NCI-H1048 (cell line): Measurements from ENCODE around the gene RAPGEF6.
"Not testable (repeated sequence)": the region's sequence is repeated elsewhere in the genome, so short reads cannot be mapped to it uniquely, and the experiment has no call there.

Experiments
- DNase-seq: peaks from one replicate; lab custom pipeline; 2025; lab: John Stamatoyannopoulos, UW

Gene RAPGEF6

DNA sequence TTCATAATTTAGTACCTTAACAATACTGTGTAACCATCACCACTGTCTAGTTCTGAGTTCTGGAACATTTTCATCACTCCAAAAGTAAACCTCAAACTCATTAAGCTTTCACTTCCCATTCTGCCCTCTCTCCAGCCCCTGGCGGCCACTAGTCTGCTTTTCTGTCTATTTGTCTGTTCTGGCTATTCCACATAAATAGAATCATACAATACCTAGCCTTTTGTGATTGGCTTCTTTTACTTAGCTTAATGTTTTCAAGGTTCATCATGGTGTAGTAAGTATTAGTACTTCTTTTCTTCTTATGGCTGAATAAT, 138.7 kb downstream of the RAPGEF6 start:
- no peak for DNase-seq

DNA sequence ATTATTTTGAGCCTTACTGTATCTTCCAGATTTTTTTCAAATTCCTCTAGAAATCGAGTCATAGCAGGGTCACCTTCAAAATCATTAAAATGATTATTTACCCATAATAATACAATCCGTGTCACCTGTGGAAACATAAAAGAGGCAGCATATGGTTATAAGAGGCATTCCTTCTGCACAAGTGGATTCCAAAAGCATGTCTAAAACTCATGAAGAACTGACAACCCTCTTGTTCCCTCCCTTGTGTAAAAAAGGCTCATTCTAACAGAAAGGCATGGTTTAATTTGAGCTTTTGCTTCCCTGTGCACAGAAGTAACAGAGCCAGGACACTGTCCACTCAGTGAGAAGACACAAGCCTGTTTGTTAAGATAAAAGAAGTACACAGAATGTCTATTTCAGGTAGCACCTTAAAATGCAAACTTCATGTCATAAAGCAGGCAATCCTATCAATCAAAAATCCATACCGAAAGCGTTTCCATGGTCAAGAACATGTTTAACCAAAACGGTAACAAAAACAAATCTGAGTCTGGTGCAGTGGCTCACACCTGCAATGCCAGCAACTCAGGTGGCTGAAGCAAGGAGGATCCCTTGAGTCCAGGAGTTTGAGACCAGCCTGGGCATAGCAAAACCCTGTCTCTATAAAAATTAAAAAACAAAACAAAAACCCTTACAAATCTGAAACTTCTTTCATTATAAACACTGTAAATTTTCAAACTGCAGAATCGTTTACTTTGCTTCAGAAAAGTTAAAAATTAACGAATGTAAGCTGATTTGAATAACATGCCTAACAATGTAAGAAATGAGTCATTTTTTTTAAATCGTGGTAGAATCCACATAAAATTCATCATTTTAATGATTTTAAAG, 139.3 kb downstream of the RAPGEF6 start:
- no peak for DNase-seq

GRCh38 chr5:131491749-131492148, 143.3 kb downstream of the RAPGEF6 start:
- DNase-seq, result no peak

DNA sequence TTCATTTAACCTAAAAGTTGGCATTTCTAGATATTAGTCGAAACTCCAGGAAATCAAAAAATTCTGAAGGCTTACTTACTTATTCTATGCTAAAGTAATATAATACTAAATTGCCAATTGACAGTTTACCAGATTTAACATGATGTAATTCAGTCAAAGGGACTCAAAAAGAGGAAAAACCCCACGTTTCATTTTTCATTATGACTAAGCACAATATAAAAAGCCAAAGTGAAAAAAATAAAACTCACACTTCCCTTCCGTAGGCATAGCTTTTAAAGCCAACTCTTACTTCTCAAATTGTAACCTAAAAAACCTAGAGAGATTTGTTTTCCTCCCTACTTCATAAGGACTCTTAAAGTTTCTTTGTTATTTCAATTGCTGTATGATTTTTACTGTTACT, 146.6 kb downstream of the RAPGEF6 start:
- no peak for DNase-seq

DNA sequence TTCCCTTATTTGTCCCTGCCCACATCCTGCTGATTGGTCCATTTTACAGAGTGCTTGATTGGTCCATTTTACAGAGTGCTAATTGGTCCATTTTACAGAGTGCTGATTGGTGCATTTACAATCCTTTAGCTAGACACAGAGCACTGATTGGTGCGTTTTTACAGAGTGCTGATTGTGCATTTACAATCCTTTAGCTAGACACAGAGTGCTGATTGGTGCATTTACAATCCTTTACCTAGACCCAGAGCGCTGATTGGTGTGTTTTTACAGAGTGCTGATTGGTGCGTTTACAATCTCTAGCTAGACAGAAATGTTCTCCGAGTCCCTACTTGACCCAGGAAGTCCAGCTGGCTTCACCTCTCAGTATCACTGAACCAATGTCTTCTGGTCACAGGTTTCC, 147.7 kb downstream of the RAPGEF6 start:
- not testable (repeated sequence) for DNase-seq

- DNase-seq, result no peak
Observed at GRCh38 chr5:131482617-131483016, 152.4 kb downstream of the RAPGEF6 start.

- no peak for DNase-seq
Observed at GRCh38 chr5:131481569-131481968, 153.5 kb downstream of the RAPGEF6 start.

DNA sequence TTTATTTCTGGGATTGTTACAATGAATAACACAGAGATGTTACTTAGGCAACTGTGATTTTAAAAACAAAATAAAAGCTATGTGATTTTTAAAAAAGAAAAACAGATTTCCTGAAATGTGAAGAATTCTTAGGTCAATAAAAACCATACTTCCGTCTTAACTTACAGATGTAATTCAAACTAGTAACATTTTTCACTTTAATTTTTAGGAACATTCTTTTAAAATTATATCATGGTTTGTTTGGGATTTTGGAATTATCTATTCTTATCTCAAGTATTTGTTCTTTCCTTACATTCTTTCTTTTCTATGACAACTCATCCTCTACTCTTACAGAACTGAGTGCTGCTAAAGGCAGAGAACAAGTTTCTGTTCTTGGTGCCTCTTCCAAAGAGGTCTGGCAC, 159.5 kb downstream of the RAPGEF6 start:
- DNase-seq, result no peak

- no peak for DNase-seq
Observed at GRCh38 chr5:131473731-131474130, 161.3 kb downstream of the RAPGEF6 start.

DNA sequence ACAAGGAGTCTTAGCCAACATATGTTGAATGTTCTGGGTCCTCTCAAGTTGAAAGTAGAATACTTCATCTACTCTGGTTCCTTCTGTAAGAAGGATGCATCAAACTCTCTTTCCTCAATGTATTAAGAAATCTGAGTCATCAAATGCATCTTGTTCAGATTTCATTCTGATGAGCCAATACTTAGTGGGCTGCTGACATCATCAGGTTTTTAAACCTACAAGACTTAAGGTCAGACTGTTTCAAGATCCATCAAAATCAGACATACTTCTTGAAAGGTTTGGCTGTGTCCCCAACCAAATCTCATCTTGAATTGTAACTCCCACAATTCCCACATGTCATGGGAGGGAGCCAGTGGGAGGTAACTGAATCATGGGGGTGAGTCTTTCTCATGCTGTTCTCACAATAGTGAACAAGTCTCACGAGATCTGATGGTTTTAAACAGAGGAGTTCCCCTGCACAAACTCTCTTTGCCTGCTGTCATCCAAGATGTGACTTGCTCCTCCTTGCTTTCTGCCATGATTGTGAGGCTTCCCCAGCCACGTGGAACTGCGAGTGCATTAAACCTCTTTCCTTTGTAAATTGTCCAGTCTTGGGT, 168.8 kb downstream of the RAPGEF6 start:
- DNase-seq, result no peak

GRCh38 chr5:131463656-131464055, 171.4 kb downstream of the RAPGEF6 start:
- DNase-seq, result no peak

GRCh38 chr5:131462454-131462853, 172.6 kb downstream of the RAPGEF6 start:
- no peak for DNase-seq

GRCh38 chr5:131461742-131462141, 173.3 kb downstream of the RAPGEF6 start:
- no peak for DNase-seq

- no peak for DNase-seq
Observed at GRCh38 chr5:131460867-131461572, 174.0 kb downstream of the RAPGEF6 start.

- no peak for DNase-seq
Observed at GRCh38 chr5:131460133-131460532, 174.9 kb downstream of the RAPGEF6 start.

- no peak for DNase-seq
Observed at GRCh38 chr5:131459216-131459615, 175.8 kb downstream of the RAPGEF6 start.

DNA sequence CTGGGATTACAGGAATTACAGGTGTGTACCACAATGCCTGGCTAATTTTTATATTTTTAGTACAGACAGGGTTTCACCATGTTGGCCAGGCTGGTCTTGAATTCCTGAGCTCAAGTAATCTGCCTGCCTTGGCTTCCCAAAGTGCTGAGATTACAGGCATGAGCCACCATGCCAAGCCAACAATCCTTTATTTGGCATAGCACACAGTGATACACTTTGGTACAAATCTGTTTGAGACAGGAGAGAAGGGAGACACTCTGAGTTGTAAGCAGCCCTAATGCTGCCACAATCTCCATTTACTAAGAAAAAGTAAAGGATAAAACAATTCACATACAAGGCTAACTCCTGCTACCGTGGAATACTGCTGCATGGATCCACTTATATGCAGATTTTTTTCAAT, 177.8 kb downstream of the RAPGEF6 start:
- DNase-seq, result no peak

DNA sequence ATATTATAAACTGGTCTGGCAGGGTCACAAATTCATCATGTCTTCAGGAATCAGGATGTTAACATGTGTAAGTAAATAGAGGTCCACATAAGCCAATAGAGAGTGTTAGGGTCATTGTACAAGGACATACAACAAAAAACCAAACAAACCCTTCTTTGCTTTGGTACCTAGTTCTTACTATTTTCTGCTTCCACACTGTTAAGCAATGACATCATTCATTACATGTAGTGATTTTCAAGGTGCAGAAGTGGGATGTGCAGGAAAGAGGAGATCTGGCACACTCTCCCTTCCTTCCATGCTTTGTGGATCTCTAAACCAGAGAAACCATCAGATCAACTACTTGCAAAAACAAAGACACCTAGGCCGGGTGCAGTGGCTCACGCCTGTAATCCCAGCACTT, 184.1 kb downstream of the RAPGEF6 start:
- DNase-seq, result no peak

GRCh38 chr5:131441184-131441583, 193.8 kb downstream of the RAPGEF6 start:
- DNase-seq, result no peak

GRCh38 chr5:131436081-131436480, 198.9 kb downstream of the RAPGEF6 start:
- no peak for DNase-seq

GRCh38 chr5:131433109-131433508, 201.9 kb downstream of the RAPGEF6 start:
- DNase-seq, result no peak

GRCh38 chr5:131431794-131432193, 203.2 kb downstream of the RAPGEF6 start:
- DNase-seq, result no peak

- no peak for DNase-seq
Observed at GRCh38 chr5:131430794-131431193, 204.2 kb downstream of the RAPGEF6 start.
